Mammary epithelial cell (primary cell): ENCODE data around the gene NEUROD4.

ENCODE experiments used
- EZH2 ChIP-seq: IDR thresholded peaks from 2 replicates; pipeline ENCODE4 v1.6.1; 2012; ENCODE audit warnings: low read length, inconsistent platforms, borderline replicate concordance
- TF ChIP-seq, protein P1 (sequence below), 2 donors: IDR thresholded peaks in 1 of 2; conservative IDR thresholded peaks in 1 of 2; 2 replicates each; pipeline ENCODE4 v1.5.1; 2011 to 2012; ENCODE audit warnings: inconsistent platforms in 2 of 2, low read length in 2 of 2, mild to moderate bottlenecking in 2 of 2, control low read depth in 1 of 2, low read depth in 1 of 2; ENCODE audit not compliant: insufficient read depth in 1 of 2; ENCODE audit errors: extremely low read depth in 1 of 2

DNA sequence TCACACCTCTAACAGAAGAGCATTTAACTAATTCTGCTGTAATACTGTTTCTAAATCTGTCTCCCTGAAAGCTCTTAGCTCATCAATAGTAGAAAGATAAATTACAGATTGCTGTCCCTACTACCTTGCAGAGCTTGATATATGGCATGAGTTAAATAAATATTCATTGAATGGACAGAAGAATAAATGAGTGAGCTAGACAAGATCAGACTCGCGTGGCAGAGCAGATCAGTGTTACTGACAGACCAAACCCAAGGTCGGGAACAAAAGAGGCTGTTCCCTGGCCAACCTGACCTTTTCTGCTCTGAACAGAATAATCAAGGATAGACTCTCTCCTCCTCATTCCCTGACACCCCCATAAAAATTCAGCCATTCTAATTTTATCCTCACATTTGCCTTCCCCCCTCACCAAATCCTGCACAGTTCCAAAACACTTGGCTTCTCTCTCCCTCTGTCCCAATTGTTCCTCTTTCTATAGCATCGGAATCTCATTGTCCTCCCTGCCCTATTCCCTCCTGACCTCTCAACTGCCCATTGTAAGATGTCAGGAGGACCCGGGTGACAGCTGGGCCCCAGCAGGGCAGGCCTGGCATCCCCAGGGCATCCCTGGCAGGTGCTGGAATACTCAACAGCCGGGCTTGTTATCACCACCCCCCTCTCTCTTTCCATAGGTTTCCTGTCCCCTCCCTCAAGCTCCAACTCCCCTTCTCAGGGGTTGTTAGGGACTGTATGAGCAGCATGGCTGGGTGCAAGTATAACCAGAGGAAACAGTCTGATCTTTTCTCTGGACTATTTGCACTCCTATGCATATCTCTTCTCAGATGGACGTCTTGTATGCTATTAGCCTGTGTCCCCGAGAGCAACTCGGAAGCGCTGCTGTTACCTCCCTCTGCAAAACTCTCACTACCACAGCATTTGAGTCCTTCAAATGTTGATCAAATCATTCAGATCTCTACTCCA is 19.9 kb downstream of the NEUROD4 start:
- TF ChIP-seq, protein P1, sequence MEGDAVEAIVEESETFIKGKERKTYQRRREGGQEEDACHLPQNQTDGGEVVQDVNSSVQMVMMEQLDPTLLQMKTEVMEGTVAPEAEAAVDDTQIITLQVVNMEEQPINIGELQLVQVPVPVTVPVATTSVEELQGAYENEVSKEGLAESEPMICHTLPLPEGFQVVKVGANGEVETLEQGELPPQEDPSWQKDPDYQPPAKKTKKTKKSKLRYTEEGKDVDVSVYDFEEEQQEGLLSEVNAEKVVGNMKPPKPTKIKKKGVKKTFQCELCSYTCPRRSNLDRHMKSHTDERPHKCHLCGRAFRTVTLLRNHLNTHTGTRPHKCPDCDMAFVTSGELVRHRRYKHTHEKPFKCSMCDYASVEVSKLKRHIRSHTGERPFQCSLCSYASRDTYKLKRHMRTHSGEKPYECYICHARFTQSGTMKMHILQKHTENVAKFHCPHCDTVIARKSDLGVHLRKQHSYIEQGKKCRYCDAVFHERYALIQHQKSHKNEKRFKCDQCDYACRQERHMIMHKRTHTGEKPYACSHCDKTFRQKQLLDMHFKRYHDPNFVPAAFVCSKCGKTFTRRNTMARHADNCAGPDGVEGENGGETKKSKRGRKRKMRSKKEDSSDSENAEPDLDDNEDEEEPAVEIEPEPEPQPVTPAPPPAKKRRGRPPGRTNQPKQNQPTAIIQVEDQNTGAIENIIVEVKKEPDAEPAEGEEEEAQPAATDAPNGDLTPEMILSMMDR (conservative IDR thresholded peaks at IDR 0.05 in 1 of 2, IDR thresholded peaks at IDR 0.05 in 1 of 2; ENCODE audit: extremely low read depth in 1 of 2, insufficient read depth in 1 of 2, low read depth in 1 of 2, low read length in 2 of 2) = no peak
- no peak for TF ChIP-seq EZH2
